ENCODE measurements around the gene CXorf66.

DNA sequence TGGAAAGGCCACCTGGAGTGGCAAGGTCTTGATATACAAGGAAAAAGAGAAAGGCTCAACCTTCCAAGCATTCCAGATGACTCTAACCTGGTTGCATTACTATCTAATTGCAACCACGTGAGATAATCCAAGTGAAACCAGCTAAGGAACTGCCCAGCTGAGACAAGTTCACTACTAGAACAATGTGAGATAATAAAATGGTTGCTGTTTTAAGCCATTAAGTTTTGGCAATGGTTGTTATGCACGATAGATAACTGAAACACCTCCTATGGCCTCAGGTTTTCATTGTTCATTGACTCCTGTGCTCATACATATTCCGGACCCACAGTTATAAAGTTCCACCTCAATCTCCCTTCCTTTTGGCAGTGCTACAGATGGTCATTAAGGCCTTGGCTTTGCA, 9.2 kb upstream of the CXorf66 start:
- no peak for TF ChIP-seq POLR2A (IDR thresholded peaks at IDR 0.05; ENCODE audit: low read length)
- TF ChIP-seq GATA1 (IDR thresholded peaks at IDR 0.05; ENCODE audit: low read depth, low read length) = no peak

Data from erythroblast (primary cell).